ENCODE data around the gene PARP16.
"Not testable (repeated sequence)": the region's sequence is repeated elsewhere in the genome, so short reads cannot be mapped to it uniquely, and the experiment has no call there.

PARP16 gene

DNA sequence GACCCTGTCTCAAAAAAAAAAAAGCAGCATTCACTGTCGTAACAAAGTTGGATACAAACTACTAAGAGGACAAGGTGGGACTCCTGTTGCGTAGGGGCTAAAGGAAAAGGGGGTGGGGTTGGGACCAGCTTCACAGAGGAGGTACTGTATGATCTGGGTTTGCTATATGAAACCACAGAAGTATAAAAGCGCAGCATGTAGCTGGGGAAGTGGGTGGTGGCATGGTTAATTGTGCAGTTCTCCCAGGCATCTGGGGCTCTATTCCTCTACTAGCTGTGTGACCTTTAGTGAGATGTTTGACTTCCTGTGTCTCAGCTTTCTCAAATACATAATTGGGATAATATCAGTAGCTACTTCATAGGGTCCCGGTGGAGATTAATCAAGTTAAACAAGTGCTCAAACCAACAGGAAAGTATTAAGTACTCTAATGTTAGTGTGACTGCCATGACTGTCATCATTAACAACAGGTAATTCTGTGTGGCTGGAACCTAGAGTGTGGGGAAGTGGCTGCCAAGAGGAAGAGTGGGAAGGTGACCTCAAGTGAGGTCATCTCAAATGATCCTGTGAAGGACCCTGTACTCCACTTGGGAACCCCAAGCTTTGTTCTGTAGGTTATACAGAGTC lies 11.5 kb downstream of the PARP16 start:
- no peak for DNase-seq

DNA sequence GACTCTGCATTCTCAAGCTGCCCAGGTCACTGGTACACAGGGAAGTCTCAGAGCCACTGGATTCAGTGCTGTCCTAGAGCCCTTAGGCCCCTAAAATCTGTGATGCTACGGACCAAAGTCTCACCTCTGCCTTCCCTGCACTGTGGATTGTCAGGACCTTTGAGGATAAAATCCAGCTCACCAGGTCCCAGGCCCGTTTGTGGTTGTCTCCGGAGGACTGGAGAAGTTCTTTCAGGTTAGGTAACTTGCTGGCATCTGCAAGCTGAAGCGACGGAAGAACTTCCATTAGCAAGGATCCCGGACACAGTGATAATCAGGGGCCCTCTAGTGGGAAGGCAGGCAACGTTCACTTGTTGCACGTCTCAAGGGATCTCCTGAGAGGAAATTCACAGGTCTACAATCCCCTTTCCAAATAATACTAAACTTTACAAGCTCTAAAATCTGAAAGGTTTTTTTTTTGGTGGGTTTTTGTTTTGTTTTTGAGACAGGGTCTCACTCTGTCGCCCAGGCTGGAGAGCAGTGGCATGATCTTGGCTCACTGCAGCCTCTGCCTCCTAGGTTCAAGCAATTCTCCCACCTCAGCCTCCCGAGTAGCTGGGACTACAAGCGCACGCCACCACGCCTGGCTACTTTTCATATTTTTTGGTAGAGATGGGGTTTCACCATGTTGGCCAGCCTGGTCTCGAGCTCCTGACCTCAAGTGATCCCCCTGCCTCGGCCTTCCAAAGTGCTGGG lies 15.7 kb downstream of the PARP16 start:
- DNase-seq = not testable (repeated sequence)

DNA sequence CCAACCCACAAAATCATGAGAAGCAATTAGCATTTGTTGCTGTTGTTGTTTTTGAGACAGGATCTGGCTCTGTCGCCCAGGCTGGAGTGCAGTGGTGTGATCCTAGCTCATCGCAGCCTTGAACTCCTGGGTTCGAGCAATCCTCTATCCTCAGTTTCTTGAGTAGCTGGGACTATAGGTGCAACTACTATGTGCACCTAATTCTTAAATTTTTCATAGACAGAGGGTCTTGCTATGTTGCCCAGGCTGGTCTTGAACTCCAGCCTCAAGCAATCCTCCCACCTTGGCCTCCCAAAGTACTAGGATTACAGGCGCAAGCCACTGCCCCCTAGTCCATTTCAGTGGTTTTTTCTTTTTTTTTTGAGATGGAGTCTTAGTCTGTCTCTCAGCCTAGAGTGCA lies 18.3 kb downstream of the PARP16 start:
- no peak for DNase-seq

DNA sequence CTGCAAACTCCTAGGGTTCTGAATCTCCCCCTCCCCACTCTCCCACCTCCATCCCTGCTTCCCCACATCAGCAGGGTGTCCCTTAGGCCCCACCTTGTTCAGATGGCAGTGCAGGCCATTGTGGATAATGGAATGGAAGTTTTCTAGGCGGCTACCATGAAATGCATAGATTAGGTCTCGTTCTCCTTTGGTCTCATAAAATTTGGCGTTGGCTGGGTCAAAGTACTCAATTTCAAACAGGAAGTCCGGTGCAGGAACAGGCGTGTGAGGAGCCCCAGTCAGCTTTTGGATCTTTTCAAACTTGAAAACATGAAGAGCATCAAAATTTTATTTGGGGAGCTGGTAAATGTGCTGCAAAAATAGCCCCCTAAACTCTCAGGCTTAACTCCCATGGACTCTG lies 20.2 kb downstream of the PARP16 start:
- no peak for DNase-seq

DNA sequence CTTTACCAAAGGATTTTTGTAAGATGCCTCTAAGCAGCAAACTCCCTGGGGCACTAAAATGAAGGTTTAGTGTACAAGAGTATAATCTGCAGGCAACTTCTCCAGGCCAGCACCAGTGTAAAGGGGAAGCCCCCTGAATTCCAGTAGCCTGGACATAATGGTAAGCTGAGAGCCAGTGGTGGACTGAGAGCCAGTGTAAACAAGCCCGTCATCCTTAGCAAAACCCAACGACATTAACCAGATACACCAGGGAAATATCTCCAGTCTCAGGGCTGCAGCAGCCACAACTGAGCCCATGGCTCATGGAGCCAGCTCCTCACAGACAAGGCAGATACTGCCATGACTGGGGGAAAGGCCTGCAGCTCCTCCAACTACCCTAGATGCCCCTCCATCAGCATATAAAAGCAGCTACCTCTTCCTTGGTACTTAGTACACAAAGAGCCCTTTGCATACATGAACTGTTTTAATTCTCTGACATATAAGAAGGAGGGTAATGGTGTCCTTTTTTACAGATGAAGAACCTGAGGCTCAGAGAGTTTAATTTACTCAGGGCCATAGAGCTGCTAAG lies 21.7 kb downstream of the PARP16 start:
- DNase-seq = no peak

DNA sequence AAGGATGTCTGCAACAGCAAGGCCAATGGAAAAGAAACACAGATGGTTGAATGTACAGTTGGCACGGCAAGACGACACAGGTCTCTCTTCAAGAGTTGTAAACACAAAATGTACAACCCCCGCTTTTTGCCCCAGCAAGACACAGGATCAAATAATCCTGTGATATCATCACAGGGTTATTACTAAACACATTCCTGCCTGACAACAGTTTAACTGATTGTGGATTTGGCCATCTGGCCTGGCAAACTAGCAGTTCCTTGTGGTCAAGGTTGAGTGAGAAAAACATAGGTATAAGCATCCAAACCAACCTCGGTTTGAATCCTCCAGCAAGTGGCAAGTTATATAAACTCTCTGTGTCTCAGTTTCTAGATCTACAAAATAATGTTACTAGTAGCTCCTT lies 23.4 kb downstream of the PARP16 start:
- DNase-seq = no peak

DNA sequence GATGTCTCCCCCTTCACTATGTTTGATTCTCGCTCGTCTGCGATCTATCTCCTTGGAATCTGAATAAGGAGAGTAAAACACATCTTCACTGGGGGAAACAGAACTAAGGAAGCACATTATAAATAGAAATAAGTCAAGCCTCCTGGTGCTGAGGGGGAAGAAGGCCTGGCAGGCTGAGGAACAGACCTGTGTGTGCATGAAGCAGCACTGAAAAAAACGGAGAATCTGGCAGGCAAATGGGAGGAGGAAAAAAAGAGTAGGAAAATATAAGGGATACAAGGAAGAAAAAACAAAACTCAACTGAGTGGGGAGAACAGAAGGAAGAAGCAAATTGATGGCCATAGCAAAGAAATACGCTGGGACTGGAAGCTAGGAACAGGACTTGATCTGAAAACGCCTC lies 25.7 kb downstream of the PARP16 start:
- DNase-seq = no peak

DNA sequence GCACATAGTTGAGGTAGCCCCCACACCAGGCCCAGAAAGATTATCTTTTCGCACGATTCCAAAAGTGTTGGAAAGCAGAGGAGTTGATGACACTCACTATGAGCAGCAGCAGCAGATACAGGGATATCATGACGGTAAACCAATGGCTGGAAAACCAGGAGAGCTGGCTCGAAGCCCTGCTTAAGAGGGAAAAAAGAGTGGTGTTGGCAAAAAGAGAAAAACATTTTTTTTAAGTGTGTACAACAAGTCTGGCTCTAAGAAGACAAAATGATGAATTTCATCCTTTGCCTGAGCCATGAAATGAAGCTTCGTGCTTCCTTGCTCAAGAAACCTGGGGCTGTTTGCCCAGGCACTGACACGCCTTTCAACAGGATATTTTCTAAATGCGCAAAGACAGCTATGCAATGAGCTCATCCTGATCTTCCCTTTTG lies 27.3 kb downstream of the PARP16 start:
- no peak for DNase-seq

DNA sequence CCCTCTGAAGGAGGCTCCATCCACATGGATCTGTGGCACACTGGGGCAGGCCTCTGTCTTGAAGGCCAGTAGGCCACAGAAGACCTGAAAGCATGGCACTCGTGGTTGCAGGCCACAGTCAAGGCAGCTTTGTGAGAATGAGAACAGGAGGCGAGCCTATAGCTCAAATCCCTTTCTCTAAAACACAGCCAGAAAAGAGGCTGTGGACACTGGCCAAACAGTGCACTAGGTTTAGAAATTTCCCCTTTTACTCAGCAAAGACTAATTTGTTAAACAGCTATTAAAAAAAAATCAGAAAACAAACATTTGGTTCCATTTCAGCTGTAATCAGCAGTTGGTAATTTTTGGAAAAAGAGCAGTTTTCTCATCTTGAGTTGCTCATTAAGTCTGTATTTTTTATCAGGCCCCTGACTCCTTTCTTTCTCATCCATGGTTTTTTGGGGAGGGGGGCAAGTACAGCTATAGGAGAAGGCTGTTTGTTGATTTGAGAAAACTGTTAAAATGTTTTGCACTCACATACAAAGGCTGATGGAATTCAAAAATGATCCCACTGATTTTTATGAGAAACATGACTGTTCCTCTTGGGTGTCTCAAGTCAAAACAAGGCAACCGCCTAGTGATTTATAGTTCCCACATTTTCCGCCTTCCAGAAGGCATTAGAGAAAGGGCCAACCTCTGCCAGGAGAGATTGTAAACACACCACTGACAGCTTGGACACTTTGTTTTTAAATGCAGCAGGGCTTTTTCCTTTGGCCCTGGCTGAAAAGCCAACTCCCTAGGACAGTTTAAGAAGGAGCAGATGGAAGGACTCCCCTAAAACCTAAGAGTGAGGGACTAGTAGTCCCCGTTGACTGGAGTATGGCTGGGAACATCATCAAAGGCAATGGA lies 28.1 kb downstream of the PARP16 start:
- DNase-seq = no peak

DNA sequence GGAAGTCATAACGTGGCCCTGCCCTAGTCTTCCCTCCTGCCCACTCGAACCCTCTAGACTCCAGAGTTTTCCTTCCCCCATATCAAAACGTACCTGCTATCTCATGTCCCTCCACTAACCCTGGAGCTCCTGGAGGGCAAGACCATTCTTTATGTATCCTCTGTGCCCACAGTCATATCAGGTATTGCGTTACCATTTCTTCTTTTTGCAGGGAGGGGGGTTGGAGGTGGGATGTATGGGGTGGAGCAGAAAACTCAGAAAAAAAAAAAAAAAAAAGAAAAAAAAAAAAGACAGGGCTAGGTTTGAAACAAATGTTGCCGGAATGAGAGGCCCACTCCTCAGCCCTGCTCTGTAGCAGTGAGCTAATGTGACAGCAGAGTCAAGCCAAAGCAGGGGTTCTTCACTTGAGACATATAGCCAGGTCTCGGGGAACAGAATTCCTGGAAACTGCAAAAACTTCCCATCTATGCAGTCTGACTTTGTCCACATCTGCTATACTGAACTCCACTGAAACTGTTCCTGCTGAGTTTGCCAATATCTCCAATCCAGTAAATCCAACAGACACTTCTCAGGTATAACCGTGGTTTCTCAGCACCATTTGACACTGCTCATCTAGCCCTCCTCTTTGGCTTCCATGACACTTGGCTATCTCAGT lies 31.1 kb downstream of the PARP16 start:
- no peak for DNase-seq

DNA sequence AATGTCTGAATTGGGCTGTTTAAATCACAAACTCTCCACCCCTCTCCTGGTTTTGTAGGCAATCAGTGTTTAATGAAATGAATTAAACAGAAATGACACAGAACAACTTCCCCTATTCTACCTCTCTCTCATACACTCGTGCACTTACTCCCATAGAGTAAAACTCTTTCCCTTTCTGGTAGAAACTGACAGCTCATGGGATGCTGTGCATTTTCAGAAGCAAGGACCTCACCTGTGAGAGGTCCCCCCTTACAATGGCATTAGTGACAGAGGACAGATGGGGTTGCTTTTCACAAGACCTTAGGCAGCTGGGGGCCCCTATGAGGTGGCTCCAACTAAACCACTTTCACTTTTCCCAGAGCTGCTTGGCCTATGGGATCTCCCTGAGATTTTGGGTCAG lies 31.9 kb downstream of the PARP16 start:
- DNase-seq = no peak

DNA sequence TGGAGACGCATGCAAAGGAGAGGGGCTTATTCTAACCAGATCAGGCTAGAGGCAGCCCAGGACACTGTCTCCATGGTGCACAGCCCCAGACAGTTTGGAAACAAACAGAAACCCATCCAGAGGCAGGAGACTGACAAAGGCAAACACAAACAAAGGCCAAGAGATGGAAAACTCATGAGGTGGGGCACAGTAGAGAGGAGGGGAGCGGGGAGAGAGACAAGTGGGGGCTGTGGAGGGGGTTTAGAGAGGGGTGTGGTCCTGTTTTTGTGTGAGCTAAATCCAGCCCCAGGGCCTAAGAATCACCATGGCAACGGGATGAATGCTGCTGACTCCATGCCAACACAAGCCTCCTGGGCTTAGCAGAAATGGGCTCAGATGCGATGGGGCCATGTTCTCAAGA lies 32.3 kb downstream of the PARP16 start:
- DNase-seq = no peak

DNA sequence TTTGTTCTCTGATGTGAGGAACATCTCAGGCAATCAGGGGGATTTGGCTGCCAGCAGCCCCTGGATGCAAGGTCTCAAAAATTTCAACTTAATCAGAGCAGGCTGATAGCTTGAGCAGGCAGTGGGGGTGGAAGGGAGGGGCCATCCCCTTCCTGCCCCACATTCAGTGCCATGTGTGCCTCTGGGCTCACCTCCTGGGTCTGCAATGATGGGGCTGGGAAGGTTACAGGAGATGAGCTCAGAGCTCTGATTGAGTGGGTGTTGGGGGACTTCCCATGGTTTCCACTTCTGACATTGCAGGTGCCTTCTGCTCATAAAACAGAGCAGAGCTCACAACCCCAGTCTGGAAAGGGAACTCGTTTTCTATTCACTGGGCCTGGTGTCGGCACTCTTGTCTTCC lies 37.0 kb downstream of the PARP16 start:
- DNase-seq = no peak

DNA sequence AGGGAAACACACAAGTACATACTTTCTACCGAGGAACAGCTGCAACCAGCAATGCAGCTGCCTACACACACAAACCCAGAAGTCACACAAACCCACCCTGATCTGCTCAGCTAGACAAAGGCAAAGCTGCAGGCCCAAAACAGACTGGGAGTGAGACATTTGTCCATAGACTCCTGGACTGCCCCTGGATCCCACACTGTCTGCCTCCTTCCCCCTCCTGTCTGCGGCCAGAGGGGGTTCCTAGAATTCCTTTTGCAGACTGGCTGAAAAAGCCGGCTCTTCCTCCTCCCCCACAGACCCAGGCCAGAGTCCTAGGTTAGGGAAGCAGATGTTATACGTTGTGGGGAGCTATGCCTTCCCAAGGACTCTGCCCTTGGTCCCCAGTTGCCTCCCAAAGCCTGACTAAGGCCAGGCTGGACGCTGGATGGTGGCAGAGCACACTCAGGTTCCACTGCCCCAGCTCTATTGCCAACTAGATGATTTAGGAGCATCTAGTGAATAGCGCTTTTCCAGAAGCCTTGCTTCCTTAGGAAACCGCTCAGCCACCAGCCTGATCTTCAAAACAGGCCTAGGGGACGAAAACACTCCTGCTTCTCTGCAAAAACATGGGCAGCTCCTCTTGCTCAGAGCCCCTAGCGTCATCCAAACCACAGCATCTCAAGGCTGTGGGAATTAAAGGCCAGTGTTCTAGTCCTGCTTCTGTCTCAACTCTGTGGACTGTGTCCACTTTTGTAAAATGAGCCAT lies 38.0 kb downstream of the PARP16 start:
- DNase-seq = no peak

DNA sequence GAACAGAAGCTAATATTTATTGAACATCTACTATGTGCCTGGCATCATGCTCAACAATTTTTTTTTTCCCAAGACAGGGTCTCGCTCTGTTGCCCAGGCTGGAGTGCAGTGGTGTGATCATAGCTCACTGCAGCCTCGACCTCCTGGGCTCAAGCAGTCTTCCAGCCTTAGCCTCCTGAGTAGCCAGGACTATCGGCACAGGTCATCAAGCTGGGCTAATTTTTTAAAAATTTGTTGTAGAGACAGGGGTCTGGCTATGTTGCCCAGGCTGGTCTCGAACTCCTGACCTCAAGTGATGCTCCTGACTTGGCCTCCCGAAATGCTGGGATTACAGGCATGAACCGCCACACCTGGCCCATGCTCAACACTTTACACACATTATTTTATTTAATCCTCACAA lies 39.7 kb downstream of the PARP16 start:
- no peak for DNase-seq

DNA sequence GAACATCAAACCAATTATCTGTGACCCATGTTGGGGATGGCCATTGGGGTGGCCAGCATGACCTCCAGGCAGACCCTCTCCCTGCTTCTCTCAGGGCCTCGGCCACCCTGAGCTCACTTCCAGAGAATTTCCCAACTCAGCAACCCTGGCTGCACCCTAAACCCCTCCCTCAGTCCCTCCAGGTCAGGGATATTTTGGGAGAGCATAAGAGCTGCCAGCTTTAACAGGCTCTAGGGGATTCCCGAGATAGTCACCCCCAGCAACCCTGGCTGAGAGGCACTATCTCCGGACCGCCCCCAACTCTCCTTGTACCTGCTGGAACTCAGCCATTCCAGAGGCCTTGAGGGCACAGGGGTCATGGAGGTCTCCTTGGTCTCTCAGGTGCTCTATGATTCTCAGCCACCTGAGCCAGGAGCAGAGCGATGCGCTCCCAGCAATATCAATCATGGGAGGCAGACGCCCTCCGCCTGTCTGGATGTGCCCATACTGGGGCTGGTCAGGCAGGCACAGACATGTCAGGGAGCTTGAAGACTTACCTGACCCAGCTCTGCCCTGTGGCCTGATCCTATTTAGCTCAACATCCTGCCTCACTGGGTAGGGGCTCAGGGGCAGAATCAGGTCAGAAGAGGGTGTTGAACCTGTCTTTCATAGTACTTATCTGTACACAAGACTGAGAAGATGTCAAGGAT lies 40.5 kb downstream of the PARP16 start:
- DNase-seq = no peak

DNA sequence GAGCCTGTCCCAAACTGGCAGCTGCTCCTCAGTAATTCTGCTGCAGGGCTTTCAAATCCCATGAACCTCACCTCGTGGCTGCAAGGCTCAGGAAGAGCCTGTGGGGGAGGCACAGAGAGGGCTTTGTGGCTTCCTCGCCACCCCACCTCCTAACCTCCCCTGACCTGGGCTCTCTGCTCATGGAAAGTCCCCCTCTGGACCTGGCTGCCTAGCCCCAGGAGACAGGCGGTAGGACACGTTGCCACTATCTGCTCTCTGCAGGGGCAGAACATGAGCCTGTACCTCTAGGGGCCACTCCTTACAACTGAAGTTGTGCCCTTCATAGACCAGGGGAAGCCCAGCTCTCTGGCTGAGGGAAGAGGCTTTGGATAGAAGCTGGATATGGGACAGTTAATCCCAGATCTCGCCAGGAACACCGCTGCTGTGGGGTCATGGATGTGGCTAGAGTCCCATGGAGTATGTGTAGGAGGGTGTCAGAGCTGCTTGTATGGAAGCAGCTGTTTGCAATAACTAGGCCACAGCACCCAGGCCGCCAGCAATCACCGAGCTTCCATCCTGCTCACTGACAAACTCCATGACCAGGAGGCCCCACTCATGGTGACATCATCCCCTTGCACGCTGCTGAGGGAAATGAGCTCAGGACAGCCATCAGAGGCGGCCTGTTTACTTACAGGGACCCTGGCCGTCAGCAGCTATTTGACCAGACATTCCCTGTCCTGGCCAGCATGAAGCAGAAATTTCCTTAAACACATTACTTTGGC lies 41.4 kb downstream of the PARP16 start:
- DNase-seq = no peak

DNA sequence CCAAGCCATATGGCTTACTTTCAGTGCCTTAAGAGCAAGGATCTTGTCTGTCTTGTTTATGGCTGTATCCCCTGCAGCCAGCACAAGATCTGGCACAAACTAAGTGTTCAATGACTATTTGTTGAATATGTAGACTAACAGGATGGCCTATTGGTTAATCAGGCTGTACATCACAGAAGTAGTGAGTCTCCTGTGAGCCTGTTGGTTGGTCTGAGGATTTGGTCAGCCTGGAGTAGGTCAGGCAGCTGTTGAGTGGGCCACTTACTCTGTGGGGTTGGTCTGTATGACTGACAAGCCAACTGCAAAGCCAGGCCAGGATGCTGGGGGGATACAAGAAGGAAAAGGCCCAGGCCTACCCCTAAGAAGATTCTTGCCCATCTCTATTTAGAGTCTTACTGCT lies 42.0 kb downstream of the PARP16 start:
- DNase-seq = no peak

DNA sequence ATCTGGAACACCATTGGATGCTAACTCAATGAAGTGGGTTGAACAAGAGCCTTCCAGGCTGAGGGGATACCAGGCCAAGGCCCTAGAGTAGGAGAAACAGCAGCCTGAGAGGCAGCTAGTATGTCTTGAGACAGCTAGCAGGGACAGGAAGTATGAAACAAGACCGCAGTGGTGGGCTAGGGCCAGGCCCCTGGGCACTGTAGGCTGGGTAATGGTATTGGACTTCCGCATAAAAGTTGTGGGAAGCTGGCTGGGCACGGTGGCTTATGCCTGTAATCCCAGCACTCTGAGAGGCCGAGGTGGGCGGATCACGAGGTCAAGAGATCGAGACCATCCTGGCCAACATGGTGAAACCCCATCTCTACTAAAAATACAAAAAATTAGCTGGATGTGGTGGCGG lies 50.2 kb downstream of the PARP16 start:
- not testable (repeated sequence) for DNase-seq

DNA sequence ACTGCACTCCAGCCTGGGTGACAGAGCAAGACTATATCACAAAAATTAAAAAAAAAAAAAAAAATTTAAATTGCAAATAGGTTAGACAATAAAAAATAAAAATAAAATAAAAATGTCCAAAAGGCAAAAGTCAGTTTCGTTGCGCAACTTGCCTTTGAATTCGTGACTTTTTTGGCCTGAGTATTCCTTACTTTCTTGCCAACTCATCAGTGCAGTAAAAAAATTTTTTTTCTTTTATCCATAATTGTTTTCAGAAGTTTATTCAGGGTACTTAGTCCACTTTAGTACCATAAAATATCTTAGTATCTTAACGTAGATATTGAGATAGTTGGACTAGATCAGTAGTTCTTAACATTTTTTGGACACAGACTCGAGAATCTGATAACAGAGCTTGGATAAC lies 53.0 kb downstream of the PARP16 start:
- DNase-seq = no peak

DNA sequence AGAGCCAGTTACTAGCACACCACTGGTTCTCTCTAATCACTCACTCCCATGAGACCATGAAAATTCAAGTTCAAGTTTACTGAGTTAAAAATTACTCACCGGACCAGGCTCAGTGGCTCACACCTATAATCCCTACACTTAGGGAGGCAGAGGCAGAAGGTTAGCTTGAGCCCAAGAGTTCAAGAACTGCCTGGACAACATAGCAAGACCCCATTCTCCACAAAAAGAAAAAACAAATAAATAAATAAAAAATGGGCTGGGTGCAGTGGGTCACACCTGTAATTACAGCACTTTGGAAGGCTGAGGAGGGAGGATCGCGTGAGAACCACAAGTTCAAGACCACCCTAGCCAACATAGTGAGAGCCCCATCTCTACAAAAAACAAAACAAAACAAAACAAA lies 54.2 kb downstream of the PARP16 start:
- DNase-seq = no peak
